Caco-2 (cell line): Measurements from ENCODE around the gene ACADVL. TPM values are rescaled to one million over a fixed set of nuclear protein-coding genes. Genes with fewer than 3 reads are reported as not detected.
A peak's percentile ranks its signal among the peaks of the same experiment; 100 is the strongest.

Experiments
- BruUV-seq: library from RNA; stranded (reverse); fragments of 400-500 nt; replicated peaks from 2 replicates; lab custom pipeline; 2021; lab: Mats Ljungman, UMichigan
- CTCF ChIA-PET: fragments of 300-600 bp; sonication (Branson Sonifier 250); formaldehyde crosslinking; loops from one replicate; lab custom pipeline; 2022; ENCODE audit warnings: antibody characterized with exemption; lab: Charles Lee
- POLR2A ChIA-PET: fragments of 300-600 bp; sonication (Branson Sonifier 250); formaldehyde crosslinking; loops from one replicate; lab custom pipeline; 2022; ENCODE audit warnings: antibody characterized with exemption; lab: Charles Lee
- DNase-seq, 2 experiments: peaks; one replicate each; pipeline versions ENCODE4 v3.0.0 to v3.0.0-alpha.2; 2020 to 2022
- H3K27me3 ChIP-seq: replicated peaks from 2 replicates; pipeline ENCODE4 v1.6.0; 2011; ENCODE audit warnings: low read length; ENCODE audit not compliant: control insufficient read depth, insufficient read depth
- H3K36me3 ChIP-seq: 2 replicates; pipeline ENCODE4 v1.5.1; 2011; ENCODE audit warnings: low read length; ENCODE audit not compliant: control insufficient read depth, insufficient read depth
- H3K4me1 ChIP-seq: fragments of 250-450 bp; sonication (Bioruptor Pico); 2 replicates; pipeline ENCODE4 v1.5.1; 2020; ENCODE audit warnings: mild to moderate bottlenecking
- H3K4me3 ChIP-seq: 2 replicates; pipeline ENCODE4 v1.5.1; 2011; ENCODE audit warnings: low read depth, mild to moderate bottlenecking, control low read depth, low read length
- H3K9me3 ChIP-seq: fragments of 250-450 bp; sonication (Bioruptor Pico); 2 replicates; pipeline ENCODE4 v1.5.1; 2020; ENCODE audit warnings: mild to moderate bottlenecking, moderate library complexity
- H3K27ac Mint-ChIP-seq: one replicate; pipeline ENCODE4 v1.8.0; 2022; ENCODE audit warnings: mixed read lengths; ENCODE audit not compliant: unreplicated experiment
- H3K27me3 Mint-ChIP-seq: one replicate; pipeline ENCODE4 v1.8.0; 2022; ENCODE audit warnings: mixed read lengths; ENCODE audit not compliant: insufficient read depth, unreplicated experiment
- H3K36me3 Mint-ChIP-seq: one replicate; pipeline ENCODE4 v1.8.0; 2022; ENCODE audit warnings: mild to moderate bottlenecking, mixed read lengths; ENCODE audit not compliant: insufficient read depth, unreplicated experiment
- H3K4me1 Mint-ChIP-seq: one replicate; pipeline ENCODE4 v1.8.0; 2022; ENCODE audit warnings: low read depth, mixed read lengths; ENCODE audit not compliant: unreplicated experiment
- H3K4me3 Mint-ChIP-seq: one replicate; pipeline ENCODE4 v1.8.0; 2022; ENCODE audit warnings: mild to moderate bottlenecking, moderate library complexity, mixed read lengths; ENCODE audit not compliant: unreplicated experiment
- H3K9me3 Mint-ChIP-seq: one replicate; pipeline ENCODE4 v1.8.0; 2022; ENCODE audit warnings: mixed read lengths; ENCODE audit not compliant: unreplicated experiment
- intact Hi-C: fragments of 100-400 bp; cut with micrococcal nuclease; formaldehyde crosslinking; loops from one replicate; pipeline ENCODE4 v1.10.0; 2022; ENCODE audit not compliant: unreplicated experiment
- total RNA-seq: library from RNA; stranded (reverse); gene quantifications from 2 replicates; pipeline ENCODE4 v1.2.3, GENCODE V29; 2022
- TF ChIP-seq, protein P1 (sequence below), 2 experiments: fragments of 200-600 bp in 1 of 2; IDR thresholded peaks; 1 replicate in 1 of 2; 2 replicates in 1 of 2; pipeline versions ENCODE4 v1.5.1 to v1.8.0; 2011 to 2022; ENCODE audit warnings: antibody characterized with exemption in 1 of 2, control low read depth in 1 of 2, inconsistent platforms in 1 of 2, low read depth in 1 of 2, low read length in 1 of 2, mild to moderate bottlenecking in 1 of 2, moderate library complexity in 1 of 2; ENCODE audit not compliant: insufficient read depth in 1 of 2, severe bottlenecking in 1 of 2, unreplicated experiment in 1 of 2

Gene ACADVL
- total RNA-seq, 1 experiment from 2014 or later, result 133 TPM

DNA sequence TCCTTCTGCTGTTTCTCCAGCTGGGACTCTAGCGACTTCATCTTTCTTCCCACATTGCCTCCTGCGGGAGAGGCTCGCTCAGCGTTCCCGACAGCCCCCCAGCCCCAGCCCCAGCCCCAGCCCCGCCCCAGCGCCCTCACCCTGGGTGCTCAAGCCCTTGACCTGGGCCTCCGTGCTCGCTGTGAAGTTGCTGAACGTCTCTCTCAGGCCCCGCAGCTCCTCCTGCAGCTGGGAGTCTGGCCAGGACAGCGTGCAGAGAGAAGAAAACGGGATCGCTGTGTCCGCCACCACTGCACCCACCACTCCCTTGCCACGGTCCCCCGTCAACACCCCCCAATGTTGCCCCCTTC, 42.9 kb upstream of the ACADVL start:
- TF ChIP-seq, protein P1, sequence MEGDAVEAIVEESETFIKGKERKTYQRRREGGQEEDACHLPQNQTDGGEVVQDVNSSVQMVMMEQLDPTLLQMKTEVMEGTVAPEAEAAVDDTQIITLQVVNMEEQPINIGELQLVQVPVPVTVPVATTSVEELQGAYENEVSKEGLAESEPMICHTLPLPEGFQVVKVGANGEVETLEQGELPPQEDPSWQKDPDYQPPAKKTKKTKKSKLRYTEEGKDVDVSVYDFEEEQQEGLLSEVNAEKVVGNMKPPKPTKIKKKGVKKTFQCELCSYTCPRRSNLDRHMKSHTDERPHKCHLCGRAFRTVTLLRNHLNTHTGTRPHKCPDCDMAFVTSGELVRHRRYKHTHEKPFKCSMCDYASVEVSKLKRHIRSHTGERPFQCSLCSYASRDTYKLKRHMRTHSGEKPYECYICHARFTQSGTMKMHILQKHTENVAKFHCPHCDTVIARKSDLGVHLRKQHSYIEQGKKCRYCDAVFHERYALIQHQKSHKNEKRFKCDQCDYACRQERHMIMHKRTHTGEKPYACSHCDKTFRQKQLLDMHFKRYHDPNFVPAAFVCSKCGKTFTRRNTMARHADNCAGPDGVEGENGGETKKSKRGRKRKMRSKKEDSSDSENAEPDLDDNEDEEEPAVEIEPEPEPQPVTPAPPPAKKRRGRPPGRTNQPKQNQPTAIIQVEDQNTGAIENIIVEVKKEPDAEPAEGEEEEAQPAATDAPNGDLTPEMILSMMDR (IDR thresholded peaks at IDR 0.05; ENCODE audit: insufficient read depth in 1 of 2, low read depth in 1 of 2, low read length in 1 of 2, severe bottlenecking in 1 of 2, unreplicated experiment in 1 of 2), result no peak
- no peaks in the 10 kb centered on the region for H3K36me3 Mint-ChIP-seq
- ChIA-PET POLR2A (interaction anchor here (0.8 kb wide), 1 partner anchor 141 kb away, joined by 3 read pairs; the partner anchor contains the start of gene SLC16A13), CTCF (interaction anchor here (1.3 kb wide), 2 partner anchors 12 to 14 kb away, joined by 6 to 8 read pairs; no protein-coding TSS in a partner anchor)
- BruUV-seq, result no TSS peak
- no peaks in the 10 kb centered on the region for H3K4me1 ChIP-seq
- H3K4me3 Mint-ChIP-seq, result no peak overlapping the region
- H3K4me1 Mint-ChIP-seq, result no peaks in the 10 kb centered on the region
- no peaks in the 10 kb centered on the region for H3K36me3 ChIP-seq
- H3K9me3 Mint-ChIP-seq, result no peaks in the 10 kb centered on the region
- DNase-seq, result no peak
- H3K9me3 ChIP-seq, result no peaks in the 10 kb centered on the region
- H3K27ac Mint-ChIP-seq, result no peak overlapping the region
- H3K4me3 ChIP-seq, result peak overlapping the region; percentile 26
- no peaks in the 10 kb centered on the region for H3K27me3 ChIP-seq
- H3K27me3 Mint-ChIP-seq, result no peaks in the 10 kb centered on the region
- intact Hi-C loops, result no loop called here

DNA sequence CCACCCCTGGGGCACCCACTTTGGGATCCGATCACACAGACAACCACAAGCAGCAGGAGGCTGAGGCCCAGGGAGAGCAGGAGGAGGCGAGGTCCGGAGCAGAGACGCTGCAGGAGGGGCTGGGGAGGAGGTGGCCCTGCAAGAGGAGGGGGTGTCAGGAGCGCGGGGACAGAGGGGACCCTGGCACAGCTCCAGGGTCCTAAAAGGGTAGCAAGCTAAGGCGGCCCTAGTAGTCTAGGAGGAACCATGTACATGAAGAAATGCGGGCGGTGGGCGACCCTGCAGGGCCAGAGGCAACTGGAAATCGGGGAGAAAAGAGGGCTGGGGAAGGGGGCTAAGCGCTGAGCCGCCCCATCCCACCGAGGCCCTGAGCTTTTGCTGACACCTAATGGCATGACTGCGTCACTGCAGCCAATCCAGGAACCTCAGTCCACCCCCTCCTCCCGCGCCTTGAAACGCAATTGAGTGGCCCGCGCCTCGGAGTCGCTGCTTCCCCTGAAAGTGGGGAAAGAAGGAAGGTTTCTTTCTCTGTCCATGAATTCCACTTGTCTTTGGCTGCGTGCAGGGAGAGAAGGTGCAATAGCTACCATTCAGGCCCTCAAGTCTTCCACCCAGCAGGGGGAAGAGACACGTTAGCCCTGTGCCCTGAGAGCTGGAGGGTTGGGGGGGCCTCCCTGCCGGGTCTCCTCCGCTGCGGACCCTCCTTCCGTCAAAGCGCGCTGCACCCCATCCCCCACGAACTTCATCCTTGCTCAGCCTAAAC, 42.4 kb upstream of the ACADVL start:
- BruUV-seq, result TSS peak; percentile 71
- no peaks in the 10 kb centered on the region for H3K27me3 Mint-ChIP-seq
- peak; percentile 66 to 76 for DNase-seq
- no peak overlapping the region for H3K4me3 Mint-ChIP-seq
- intact Hi-C loops, result no loop called here
- ChIA-PET POLR2A (interaction anchor here (0.8 kb wide), 1 partner anchor 141 kb away, joined by 3 read pairs; the partner anchor contains the start of gene SLC16A13), CTCF (interaction anchor here (0.5 to 1.3 kb wide), 4 partner anchors 12 to 140 kb away, joined by 3 to 8 read pairs (median 4); no protein-coding TSS in a partner anchor)
- Histone ChIP-seq H3K36me3 (no peaks in the 10 kb centered on the region), H3K4me1 (no peaks in the 10 kb centered on the region), H3K27me3 (no peaks in the 10 kb centered on the region), H3K4me3 (peak overlapping the region; percentile 43), H3K9me3 (no peaks in the 10 kb centered on the region)
- peak overlapping the region; percentile 60 for H3K27ac Mint-ChIP-seq
- no peaks in the 10 kb centered on the region for H3K36me3 Mint-ChIP-seq
- TF ChIP-seq, protein P1 (IDR thresholded peaks at IDR 0.05; ENCODE audit: insufficient read depth in 1 of 2, low read depth in 1 of 2, low read length in 1 of 2, severe bottlenecking in 1 of 2, unreplicated experiment in 1 of 2), result peak; percentile 69 to 74
- no peaks in the 10 kb centered on the region for H3K4me1 Mint-ChIP-seq
- no peaks in the 10 kb centered on the region for H3K9me3 Mint-ChIP-seq

DNA sequence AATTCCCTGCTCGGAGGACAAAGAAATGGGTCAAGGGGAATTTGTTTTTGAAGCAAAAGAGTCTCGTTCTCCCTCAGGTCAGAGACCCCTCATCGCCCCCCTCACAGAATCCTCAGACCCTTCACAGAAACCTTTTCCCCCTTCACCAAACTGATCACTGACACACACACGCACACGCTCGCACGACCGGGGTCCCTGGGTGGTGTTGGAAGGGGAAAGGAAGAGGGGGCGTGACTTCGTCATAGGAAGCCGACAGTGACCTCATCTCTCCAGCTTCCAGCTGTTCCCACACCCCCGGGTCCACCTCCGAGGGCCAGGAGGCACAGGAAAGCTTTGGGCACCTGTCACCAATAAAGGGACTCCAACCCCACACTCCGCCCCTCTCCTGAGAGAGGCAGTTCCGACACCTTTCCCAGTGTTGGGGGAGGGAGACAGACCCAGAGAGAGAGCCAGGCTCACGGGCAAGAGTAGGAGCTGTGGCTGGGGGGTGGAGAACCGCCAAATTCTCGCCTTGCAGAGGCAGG, 41.7 kb upstream of the ACADVL start:
- H3K4me3 ChIP-seq, result peak overlapping the region; percentile 43
- no TSS peak for BruUV-seq
- DNase-seq, result peak; percentile 42 to 43
- no peaks in the 10 kb centered on the region for H3K9me3 Mint-ChIP-seq
- H3K36me3 Mint-ChIP-seq, result no peaks in the 10 kb centered on the region
- no peaks in the 10 kb centered on the region for H3K27me3 ChIP-seq
- no peaks in the 10 kb centered on the region for H3K36me3 ChIP-seq
- intact Hi-C loops, result loop anchor here (2.0 kb wide), 1 partner anchor 43 kb away; no protein-coding TSS in a partner anchor
- H3K4me1 ChIP-seq, result no peaks in the 10 kb centered on the region
- no peak overlapping the region for H3K4me3 Mint-ChIP-seq
- no peaks in the 10 kb centered on the region for H3K4me1 Mint-ChIP-seq
- TF ChIP-seq, protein P1 (IDR thresholded peaks at IDR 0.05; ENCODE audit: insufficient read depth in 1 of 2, low read depth in 1 of 2, low read length in 1 of 2, severe bottlenecking in 1 of 2, unreplicated experiment in 1 of 2), result no peak
- ChIA-PET POLR2A (no interaction called here), CTCF (interaction anchor here (0.5 to 1.3 kb wide), 3 partner anchors 13 to 132 kb away, joined by 3 to 8 read pairs (median 3); no protein-coding TSS in a partner anchor)
- H3K27me3 Mint-ChIP-seq, result no peaks in the 10 kb centered on the region
- no peaks in the 10 kb centered on the region for H3K9me3 ChIP-seq
- H3K27ac Mint-ChIP-seq, result peak overlapping the region; percentile 60
